HG03103 (cell line): ENCODE results near the gene TRIM33.

Source experiments
- ATAC-seq: cut with Tn5 transposase; IDR thresholded peaks from one replicate; pipeline ENCODE4 v1.9.1; 2021; ENCODE audit warnings: low read depth; ENCODE audit not compliant: unreplicated experiment

TRIM33 gene

GRCh38 chr1:114511032-114511785, at the start of gene TRIM33:
Gene TRIM33 (minus strand): TSS chr1:114511203. CDS start chr1:114511076, 127 bp downstream.
- peak; percentile 57 for ATAC-seq

DNA sequence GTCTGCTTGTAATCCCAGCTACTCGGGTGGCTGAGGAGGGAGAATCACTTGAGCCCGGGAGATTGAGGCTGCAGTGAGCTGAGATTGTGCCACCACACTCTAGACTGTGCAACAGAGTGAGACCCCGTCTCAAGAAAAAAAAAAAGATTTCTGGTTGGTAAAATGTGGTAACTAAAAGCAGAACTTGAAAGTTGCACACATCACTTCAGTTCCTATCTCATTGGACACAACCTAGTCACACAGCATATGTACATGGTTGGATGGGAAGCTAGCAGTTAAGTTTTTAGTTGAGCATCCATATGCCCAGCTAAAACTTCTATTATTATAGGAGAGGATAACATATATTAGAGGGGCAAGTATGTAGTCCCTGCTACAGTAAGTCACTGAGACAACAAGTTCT, 48.4 kb upstream of the TRIM33 start:
- ATAC-seq = peak; percentile 55

- no peak for ATAC-seq
Observed at GRCh38 chr1:114558544-114558943, 47.5 kb upstream of the TRIM33 start.

- no peak for ATAC-seq
Observed at GRCh38 chr1:114554577-114554976, 43.6 kb upstream of the TRIM33 start.

DNA sequence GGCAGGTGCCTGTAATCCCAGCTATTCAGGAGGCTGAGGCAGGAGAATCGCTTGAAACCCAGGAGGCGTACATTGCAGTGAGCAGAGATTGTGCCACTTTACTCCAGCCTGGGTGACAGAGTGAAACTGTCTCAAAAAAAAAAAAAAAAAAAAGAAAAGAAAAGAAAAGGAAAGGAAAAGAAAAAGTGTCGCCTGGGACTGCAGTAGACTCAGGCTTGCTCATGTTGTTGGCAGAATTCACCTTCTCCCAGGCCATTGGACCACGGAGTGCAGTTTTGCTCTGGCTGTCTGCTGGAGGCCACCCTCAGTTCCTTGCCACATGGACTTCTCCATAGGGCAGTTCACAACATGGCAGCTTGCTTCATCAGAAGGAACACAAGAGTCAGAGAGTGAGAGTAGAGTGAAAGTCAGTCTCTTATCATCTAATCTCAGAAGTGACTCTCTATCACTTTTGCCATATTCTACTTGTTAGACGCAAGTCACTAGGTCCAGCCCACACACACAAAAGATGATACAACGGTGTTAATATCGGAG, 41.2 kb upstream of the TRIM33 start:
- ATAC-seq = no peak

DNA sequence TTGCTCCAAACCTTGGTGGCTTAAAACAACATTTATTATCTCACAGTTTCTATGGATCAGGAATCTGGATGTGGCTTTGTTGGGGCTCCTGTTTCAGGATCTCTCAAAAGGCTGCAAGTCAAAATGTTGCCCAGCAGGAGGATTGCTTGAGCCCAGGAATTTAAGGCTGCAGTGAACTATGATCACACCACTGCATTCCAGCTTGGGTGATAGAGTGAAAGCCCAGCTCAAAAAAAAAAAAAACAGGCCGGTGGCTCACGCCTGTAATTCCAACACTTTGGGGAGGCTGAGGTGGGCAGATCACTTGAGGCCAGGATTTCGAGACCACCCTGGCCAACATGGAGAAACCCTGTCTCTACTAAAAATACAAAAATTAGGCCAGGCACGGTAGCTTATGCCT, 40.4 kb upstream of the TRIM33 start:
- no peak for ATAC-seq

DNA sequence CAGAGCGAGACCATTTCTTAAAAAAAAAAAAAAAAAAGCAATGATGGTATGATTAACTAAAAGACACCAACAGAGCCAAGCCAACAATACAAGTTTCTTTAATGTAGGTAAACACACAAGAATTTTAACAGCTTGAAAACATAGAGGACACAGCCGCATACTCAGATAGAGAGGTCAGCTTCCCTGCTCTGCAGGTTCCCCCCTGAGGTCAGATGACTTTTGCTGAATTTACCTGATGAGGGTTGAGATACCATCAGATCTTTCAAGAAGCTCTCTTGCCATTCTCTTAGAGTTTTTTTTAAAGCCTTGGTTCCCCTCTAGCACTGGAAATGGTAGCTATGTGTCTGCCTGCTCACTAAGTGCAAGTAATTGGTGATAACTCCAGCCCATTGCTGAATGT, 39.3 kb upstream of the TRIM33 start:
- ATAC-seq = no peak

- no peak for ATAC-seq
Observed at GRCh38 chr1:114549137-114549536, 38.1 kb upstream of the TRIM33 start.

GRCh38 chr1:114547076-114547475, 36.1 kb upstream of the TRIM33 start:
- ATAC-seq = no peak

- no peak for ATAC-seq
Observed at GRCh38 chr1:114545796-114546195, 34.8 kb upstream of the TRIM33 start.

- no peak for ATAC-seq
Observed at GRCh38 chr1:114545315-114545714, 34.3 kb upstream of the TRIM33 start.

DNA sequence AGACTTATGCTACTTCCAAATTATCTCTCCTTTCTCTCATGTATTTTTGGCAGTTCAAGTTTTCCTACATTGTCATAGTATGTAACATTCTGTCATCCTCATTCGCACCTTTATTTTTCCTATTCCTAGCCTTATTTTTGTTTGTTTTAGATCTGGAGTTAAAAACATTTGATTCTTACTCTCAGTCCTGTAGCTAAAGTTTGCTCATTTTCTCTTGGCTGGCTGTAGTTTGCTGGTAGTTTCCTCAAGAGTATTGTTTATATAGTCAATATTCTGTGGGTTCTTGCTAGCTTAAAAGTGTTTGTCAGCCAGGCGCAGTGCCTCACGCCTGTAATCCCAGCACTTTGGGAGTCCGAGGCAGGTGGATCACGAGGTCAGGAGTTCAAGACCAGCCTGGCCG, 29.8 kb upstream of the TRIM33 start:
- ATAC-seq = no peak

DNA sequence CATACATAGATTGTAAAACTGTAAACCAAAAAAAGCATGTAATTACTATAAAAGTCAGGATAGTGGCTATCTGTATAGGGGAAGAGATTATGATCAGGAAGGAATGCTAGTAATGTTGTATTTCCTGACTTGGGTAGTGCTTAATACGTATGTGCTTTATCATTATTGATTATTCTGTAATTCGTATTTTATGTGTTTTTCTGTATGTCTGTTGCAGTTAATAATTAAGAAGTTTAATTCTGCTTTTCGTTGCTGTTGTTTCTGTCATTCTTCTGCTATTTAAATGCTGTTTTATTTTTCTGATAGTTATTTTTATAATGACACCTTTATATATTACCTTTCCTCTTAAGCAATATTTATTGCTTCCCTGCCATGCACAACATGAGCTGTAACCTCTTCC, 29.3 kb upstream of the TRIM33 start:
- ATAC-seq = no peak

- no peak for ATAC-seq
Observed at GRCh38 chr1:114536043-114536442, 25.0 kb upstream of the TRIM33 start.

- ATAC-seq = no peak
Observed at GRCh38 chr1:114535401-114535800, 24.4 kb upstream of the TRIM33 start.

DNA sequence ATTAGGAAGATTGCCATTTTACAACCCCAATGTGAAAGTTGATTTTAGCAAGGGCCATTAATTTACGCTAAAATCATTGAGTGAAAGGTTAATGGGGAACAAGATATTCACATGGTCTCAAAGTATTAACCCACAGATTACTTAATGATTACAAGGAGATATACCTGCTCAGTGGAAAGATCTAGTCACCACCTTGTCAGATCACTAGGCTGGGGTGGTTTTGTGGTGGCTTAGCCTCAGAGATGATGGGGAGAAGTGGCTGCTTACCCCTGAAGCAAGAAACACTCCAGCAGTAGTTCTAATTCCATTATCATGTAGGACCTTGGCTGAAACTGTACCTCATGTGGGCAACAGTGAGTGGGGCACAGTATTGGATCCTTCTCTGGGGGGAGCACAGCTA, 20.1 kb upstream of the TRIM33 start:
- ATAC-seq = no peak

DNA sequence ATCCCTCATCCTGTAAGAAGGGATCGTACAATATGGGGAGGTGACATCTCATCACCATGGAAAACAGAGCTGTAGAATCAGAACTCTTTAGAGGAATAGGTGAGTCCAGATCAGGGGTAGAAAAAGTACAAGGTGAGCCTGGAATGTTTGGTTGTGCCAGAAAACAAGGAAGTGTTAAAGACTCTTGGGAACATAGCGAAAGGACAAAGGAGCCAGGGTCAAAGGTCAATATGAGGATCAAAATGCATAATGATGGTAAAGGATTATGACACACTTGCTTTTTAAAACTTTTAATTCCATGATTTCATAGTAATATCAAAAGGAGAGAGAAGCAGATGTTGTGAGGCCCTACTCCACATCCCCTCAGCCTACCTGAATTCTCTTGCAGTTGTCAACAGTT, 19.2 kb upstream of the TRIM33 start:
- ATAC-seq = no peak

DNA sequence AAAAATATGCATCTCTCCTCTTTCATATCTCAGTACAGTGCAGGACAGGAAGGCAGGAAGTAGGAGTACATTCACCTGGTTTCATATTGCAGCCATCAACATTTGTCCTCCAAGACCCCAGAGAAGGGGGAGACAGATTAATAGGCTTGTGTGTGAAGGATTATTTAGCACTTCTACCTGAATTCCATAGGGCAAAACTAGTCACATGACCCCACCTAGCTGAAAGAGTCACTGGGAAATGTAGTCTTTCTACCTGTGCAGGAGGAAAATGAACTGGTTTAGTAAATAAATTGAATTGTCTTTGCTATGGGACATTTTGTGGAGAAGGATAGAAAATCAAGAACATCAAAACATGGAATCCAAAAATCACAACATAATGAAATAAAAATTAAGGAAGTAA, 13.9 kb upstream of the TRIM33 start:
- ATAC-seq = no peak

DNA sequence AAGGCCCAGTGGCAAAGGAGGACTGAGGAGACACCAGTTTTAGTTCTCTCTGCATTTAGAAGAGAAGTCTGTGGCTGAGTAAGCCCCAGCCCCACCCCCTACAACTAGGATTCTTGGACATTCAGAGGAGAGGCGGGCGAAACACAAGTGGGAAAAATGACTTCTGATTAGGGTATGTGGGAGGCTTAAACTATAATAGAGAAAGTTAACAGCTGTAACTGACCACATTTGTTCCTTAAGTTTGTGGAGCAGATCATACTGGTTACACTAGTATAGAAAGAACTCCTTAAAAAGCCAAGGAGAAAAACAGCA, 11.2 kb upstream of the TRIM33 start:
- ATAC-seq = no peak

GRCh38 chr1:114521396-114522263, 10.6 kb upstream of the TRIM33 start:
- no peak for ATAC-seq

- ATAC-seq = no peak
Observed at GRCh38 chr1:114517348-114517747, 6.3 kb upstream of the TRIM33 start.
